ENCODE results near the gene RABGAP1L.
A peak's percentile ranks its signal among the peaks of the same experiment; 100 is the strongest.
"Not testable (repeated sequence)": the region's sequence is repeated elsewhere in the genome, so short reads cannot be mapped to it uniquely, and the experiment has no call there.

The RABGAP1L gene

GRCh38 chr1:174405219-174405618 is 245.9 kb downstream of the RABGAP1L start:
- Histone ChIP-seq H3K36me3 (ENCODE audit: insufficient read depth, insufficient read length, low read length) (no peaks in the 10 kb centered on the region), H3K4me3 (ENCODE audit: insufficient read length, low read depth) (no peak overlapping the region), H3K27me3 (ENCODE audit: insufficient read depth, insufficient read length) (no peaks in the 10 kb centered on the region), H3K9me3 (ENCODE audit: insufficient read depth, low read length) (no peaks in the 10 kb centered on the region), H3K4me1 (ENCODE audit: insufficient read depth, insufficient read length) (no peaks in the 10 kb centered on the region), H3K9ac (ENCODE audit: insufficient read length, low read depth) (no peak overlapping the region)
- DNase-seq (ENCODE audit: low read depth, low spot score) = no peak
- TF ChIP-seq ZNF274 (IDR thresholded peaks at IDR 0.05; ENCODE audit: low read depth, low read length) (no peak), YY1 (IDR thresholded peaks at IDR 0.05; ENCODE audit: insufficient read depth, insufficient read length) (no peak), SUZ12 (IDR thresholded peaks at IDR 0.05; ENCODE audit: extremely low read depth, insufficient read depth, insufficient read length) (no peak)

- no peak overlapping the region for H3K9ac ChIP-seq (ENCODE audit: insufficient read length, low read depth)
- no peaks in the 10 kb centered on the region for H3K9me3 ChIP-seq (ENCODE audit: insufficient read depth, low read length)
- no peaks in the 10 kb centered on the region for H3K36me3 ChIP-seq (ENCODE audit: insufficient read depth, insufficient read length, low read length)
- no peaks in the 10 kb centered on the region for H3K4me1 ChIP-seq (ENCODE audit: insufficient read depth, insufficient read length)
- no peak for DNase-seq (ENCODE audit: low read depth, low spot score)
- TF ChIP-seq SUZ12 (IDR thresholded peaks at IDR 0.05; ENCODE audit: extremely low read depth, insufficient read depth, insufficient read length) (no peak), YY1 (IDR thresholded peaks at IDR 0.05; ENCODE audit: insufficient read depth, insufficient read length) (no peak), ZNF274 (IDR thresholded peaks at IDR 0.05; ENCODE audit: low read depth, low read length) (no peak)
- H3K27me3 ChIP-seq (ENCODE audit: insufficient read depth, insufficient read length) = no peaks in the 10 kb centered on the region
- H3K4me3 ChIP-seq (ENCODE audit: insufficient read length, low read depth) = no peak overlapping the region
These were observed 247.1 kb downstream of the RABGAP1L start for GRCh38 chr1:174406421-174406820.

GRCh38 chr1:174407665-174408064 is 248.3 kb downstream of the RABGAP1L start:
- H3K9me3 ChIP-seq (ENCODE audit: insufficient read depth, low read length) = no peaks in the 10 kb centered on the region
- H3K4me3 ChIP-seq (ENCODE audit: insufficient read length, low read depth) = no peak overlapping the region
- no peak for DNase-seq (ENCODE audit: low read depth, low spot score)
- no peak for TF ChIP-seq YY1 (IDR thresholded peaks at IDR 0.05; ENCODE audit: insufficient read depth, insufficient read length)
- TF ChIP-seq SUZ12 (IDR thresholded peaks at IDR 0.05; ENCODE audit: extremely low read depth, insufficient read depth, insufficient read length) = no peak
- TF ChIP-seq ZNF274 (IDR thresholded peaks at IDR 0.05; ENCODE audit: low read depth, low read length) = no peak
- H3K36me3 ChIP-seq (ENCODE audit: insufficient read depth, insufficient read length, low read length) = no peaks in the 10 kb centered on the region
- H3K4me1 ChIP-seq (ENCODE audit: insufficient read depth, insufficient read length) = no peaks in the 10 kb centered on the region
- no peak overlapping the region for H3K9ac ChIP-seq (ENCODE audit: insufficient read length, low read depth)
- no peaks in the 10 kb centered on the region for H3K27me3 ChIP-seq (ENCODE audit: insufficient read depth, insufficient read length)

GRCh38 chr1:174408146-174408545 is 248.8 kb downstream of the RABGAP1L start:
- Histone ChIP-seq H3K9ac (ENCODE audit: insufficient read length, low read depth) (no peak overlapping the region), H3K36me3 (ENCODE audit: insufficient read depth, insufficient read length, low read length) (no peaks in the 10 kb centered on the region), H3K27me3 (ENCODE audit: insufficient read depth, insufficient read length) (no peaks in the 10 kb centered on the region), H3K4me3 (ENCODE audit: insufficient read length, low read depth) (no peak overlapping the region), H3K4me1 (ENCODE audit: insufficient read depth, insufficient read length) (no peaks in the 10 kb centered on the region), H3K9me3 (ENCODE audit: insufficient read depth, low read length) (no peaks in the 10 kb centered on the region)
- DNase-seq (ENCODE audit: low read depth, low spot score) = no peak
- TF ChIP-seq ZNF274 (IDR thresholded peaks at IDR 0.05; ENCODE audit: low read depth, low read length) = no peak
- no peak for TF ChIP-seq SUZ12 (IDR thresholded peaks at IDR 0.05; ENCODE audit: extremely low read depth, insufficient read depth, insufficient read length)
- no peak for TF ChIP-seq YY1 (IDR thresholded peaks at IDR 0.05; ENCODE audit: insufficient read depth, insufficient read length)

DNA sequence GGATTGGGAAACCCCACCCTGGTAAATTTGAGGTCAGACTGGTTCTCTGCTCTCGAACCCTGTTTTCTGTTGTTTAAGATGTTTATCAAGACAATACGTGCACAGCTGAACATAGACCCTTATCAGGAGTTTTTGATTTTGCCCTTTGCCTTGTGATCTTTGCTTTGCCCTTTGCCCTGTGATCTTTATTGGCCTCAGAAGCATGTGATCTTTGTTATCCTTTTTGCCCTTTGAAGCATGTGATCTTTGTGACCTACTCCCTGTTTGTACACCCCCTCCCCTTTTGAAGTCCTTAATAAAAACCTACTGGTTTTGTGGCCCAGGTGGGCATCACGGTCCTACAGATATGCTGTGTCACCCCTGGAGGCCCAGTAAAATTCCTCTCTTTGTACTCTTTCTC is 250.5 kb downstream of the RABGAP1L start:
- not testable (repeated sequence) for H3K27me3 ChIP-seq (ENCODE audit: insufficient read depth, insufficient read length); H3K36me3 ChIP-seq (ENCODE audit: insufficient read depth, insufficient read length, low read length); H3K4me3 ChIP-seq (ENCODE audit: insufficient read length, low read depth); DNase-seq (ENCODE audit: low read depth, low spot score); H3K4me1 ChIP-seq (ENCODE audit: insufficient read depth, insufficient read length); H3K9ac ChIP-seq (ENCODE audit: insufficient read length, low read depth); H3K9me3 ChIP-seq (ENCODE audit: insufficient read depth, low read length)

GRCh38 chr1:174413632-174414031 is 254.3 kb downstream of the RABGAP1L start:
- no peak overlapping the region for H3K4me3 ChIP-seq (ENCODE audit: insufficient read length, low read depth)
- H3K27me3 ChIP-seq (ENCODE audit: insufficient read depth, insufficient read length) = no peaks in the 10 kb centered on the region

GRCh38 chr1:174414203-174414602 is 254.9 kb downstream of the RABGAP1L start:
- Histone ChIP-seq H3K36me3 (ENCODE audit: insufficient read depth, insufficient read length, low read length) (no peaks in the 10 kb centered on the region), H3K4me3 (ENCODE audit: insufficient read length, low read depth) (no peak overlapping the region), H3K27me3 (ENCODE audit: insufficient read depth, insufficient read length) (no peaks in the 10 kb centered on the region), H3K9ac (ENCODE audit: insufficient read length, low read depth) (no peak overlapping the region), H3K4me1 (ENCODE audit: insufficient read depth, insufficient read length) (no peaks in the 10 kb centered on the region), H3K9me3 (ENCODE audit: insufficient read depth, low read length) (no peaks in the 10 kb centered on the region)
- DNase-seq (ENCODE audit: low read depth, low spot score) = no peak
- no peak for TF ChIP-seq YY1 (IDR thresholded peaks at IDR 0.05; ENCODE audit: insufficient read depth, insufficient read length)
- no peak for TF ChIP-seq SUZ12 (IDR thresholded peaks at IDR 0.05; ENCODE audit: extremely low read depth, insufficient read depth, insufficient read length)
- no peak for TF ChIP-seq ZNF274 (IDR thresholded peaks at IDR 0.05; ENCODE audit: low read depth, low read length)

More at GRCh38 chr1:174413632-174414031, 254.3 kb downstream of the RABGAP1L start:
- Histone ChIP-seq H3K9me3 (ENCODE audit: insufficient read depth, low read length) (no peaks in the 10 kb centered on the region), H3K9ac (ENCODE audit: insufficient read length, low read depth) (no peak overlapping the region), H3K4me1 (ENCODE audit: insufficient read depth, insufficient read length) (no peaks in the 10 kb centered on the region), H3K36me3 (ENCODE audit: insufficient read depth, insufficient read length, low read length) (no peaks in the 10 kb centered on the region)
- TF ChIP-seq ZNF274 (IDR thresholded peaks at IDR 0.05; ENCODE audit: low read depth, low read length) (no peak), YY1 (IDR thresholded peaks at IDR 0.05; ENCODE audit: insufficient read depth, insufficient read length) (no peak), SUZ12 (IDR thresholded peaks at IDR 0.05; ENCODE audit: extremely low read depth, insufficient read depth, insufficient read length) (no peak)
- DNase-seq (ENCODE audit: low read depth, low spot score) = peak; percentile 27

DNA sequence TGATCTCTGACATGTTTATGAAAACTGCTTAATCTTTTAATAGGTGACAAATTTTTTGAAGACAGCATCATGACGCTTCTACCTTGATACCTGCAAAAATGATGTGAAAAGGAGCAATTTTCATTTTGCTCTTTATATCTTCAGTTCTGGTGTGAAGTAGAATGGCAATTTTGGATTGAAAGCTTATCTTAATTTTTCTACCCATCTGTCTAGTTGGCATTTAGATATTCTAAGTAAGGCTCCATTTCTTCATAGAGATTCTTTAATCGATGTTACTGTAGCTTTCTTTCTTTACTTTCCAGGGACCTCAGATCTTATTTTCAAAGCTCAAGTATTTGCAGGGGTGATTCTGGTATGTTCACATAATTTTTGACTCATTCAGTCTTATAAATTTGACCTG is 256.2 kb downstream of the RABGAP1L start:
- Histone ChIP-seq H3K4me3 (ENCODE audit: insufficient read length, low read depth) (no peak overlapping the region), H3K4me1 (ENCODE audit: insufficient read depth, insufficient read length) (no peaks in the 10 kb centered on the region), H3K36me3 (ENCODE audit: insufficient read depth, insufficient read length, low read length) (no peaks in the 10 kb centered on the region), H3K27me3 (ENCODE audit: insufficient read depth, insufficient read length) (no peaks in the 10 kb centered on the region), H3K9me3 (ENCODE audit: insufficient read depth, low read length) (no peaks in the 10 kb centered on the region), H3K9ac (ENCODE audit: insufficient read length, low read depth) (no peak overlapping the region)
- DNase-seq (ENCODE audit: low read depth, low spot score) = no peak
- TF ChIP-seq YY1 (IDR thresholded peaks at IDR 0.05; ENCODE audit: insufficient read depth, insufficient read length) (no peak), ZNF274 (IDR thresholded peaks at IDR 0.05; ENCODE audit: low read depth, low read length) (no peak), SUZ12 (IDR thresholded peaks at IDR 0.05; ENCODE audit: extremely low read depth, insufficient read depth, insufficient read length) (no peak)

Measured in NT2/D1 (cell line).